Measurements from ENCODE around the gene COL1A2.

DNA sequence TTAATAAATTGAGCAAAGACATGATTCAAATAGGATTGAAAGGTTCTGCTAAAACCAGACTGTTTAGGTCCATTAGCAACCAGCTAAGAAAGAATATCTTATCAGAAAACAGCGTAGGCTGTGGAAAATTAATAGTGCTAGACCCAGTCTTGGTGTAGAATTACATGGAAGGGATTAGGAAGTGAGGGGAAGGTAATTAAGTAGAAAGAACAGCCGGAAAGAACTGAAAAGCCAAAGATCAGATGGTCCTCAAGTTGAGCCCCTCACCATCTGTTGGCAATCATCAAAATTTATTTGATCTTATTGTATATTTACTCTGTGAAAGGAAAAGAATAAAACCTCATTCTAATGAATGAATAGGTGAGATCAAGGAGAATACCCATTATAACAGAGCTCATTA, 50.1 kb downstream of the COL1A2 start:
- TF ChIP-seq, protein P1, sequence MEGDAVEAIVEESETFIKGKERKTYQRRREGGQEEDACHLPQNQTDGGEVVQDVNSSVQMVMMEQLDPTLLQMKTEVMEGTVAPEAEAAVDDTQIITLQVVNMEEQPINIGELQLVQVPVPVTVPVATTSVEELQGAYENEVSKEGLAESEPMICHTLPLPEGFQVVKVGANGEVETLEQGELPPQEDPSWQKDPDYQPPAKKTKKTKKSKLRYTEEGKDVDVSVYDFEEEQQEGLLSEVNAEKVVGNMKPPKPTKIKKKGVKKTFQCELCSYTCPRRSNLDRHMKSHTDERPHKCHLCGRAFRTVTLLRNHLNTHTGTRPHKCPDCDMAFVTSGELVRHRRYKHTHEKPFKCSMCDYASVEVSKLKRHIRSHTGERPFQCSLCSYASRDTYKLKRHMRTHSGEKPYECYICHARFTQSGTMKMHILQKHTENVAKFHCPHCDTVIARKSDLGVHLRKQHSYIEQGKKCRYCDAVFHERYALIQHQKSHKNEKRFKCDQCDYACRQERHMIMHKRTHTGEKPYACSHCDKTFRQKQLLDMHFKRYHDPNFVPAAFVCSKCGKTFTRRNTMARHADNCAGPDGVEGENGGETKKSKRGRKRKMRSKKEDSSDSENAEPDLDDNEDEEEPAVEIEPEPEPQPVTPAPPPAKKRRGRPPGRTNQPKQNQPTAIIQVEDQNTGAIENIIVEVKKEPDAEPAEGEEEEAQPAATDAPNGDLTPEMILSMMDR (IDR thresholded peaks at IDR 0.05), result no peak
- no peak for TF ChIP-seq POLR2A (IDR thresholded peaks at IDR 0.05)
